HEK293 (cell line): ENCODE results near the gene PCLO.

ENCODE experiments used
- CTCF ChIA-PET: fragments of 350-600 bp; formaldehyde crosslinking; extraction: SDS; loops from one replicate; lab custom pipeline; 2021; ENCODE audit warnings: antibody characterized with exemption; lab: Yijun Ruan, JAX
- POLR2A ChIA-PET: fragments of 300-600 bp; formaldehyde crosslinking; extraction: SDS; loops from one replicate; lab custom pipeline; 2020; ENCODE audit warnings: antibody characterized with exemption, inconsistent platforms; lab: Yijun Ruan, JAX
- H3K27ac ChIP-seq: fragments of 200-500 bp; sonication (Bioruptor generic); 2 replicates; pipeline ENCODE4 v1.5.1; 2014; ENCODE audit warnings: low read depth, low read length, control low read depth, inconsistent platforms; ENCODE audit errors: extremely low read depth
- H3K36me3 ChIP-seq, 2 experiments: fragments of 200-500 bp in 1 of 2; sonication (Bioruptor generic) in 1 of 2; 1 replicate in 1 of 2; 2 replicates in 1 of 2; pipeline ENCODE4 v1.5.1; 2014 to 2017; ENCODE audit warnings: inconsistent platforms in 2 of 2, low read length in 2 of 2; ENCODE audit not compliant: control insufficient read depth in 2 of 2, insufficient read depth in 1 of 2
- H3K4me1 ChIP-seq: fragments of 200-500 bp; sonication (Bioruptor generic); 2 replicates; pipeline ENCODE4 v1.5.1; 2014; ENCODE audit warnings: mild to moderate bottlenecking, low read length, inconsistent platforms; ENCODE audit not compliant: control insufficient read depth, insufficient read depth
- H3K4me3 ChIP-seq: 2 replicates; pipeline ENCODE4 v1.5.1; 2011; ENCODE audit warnings: low read depth, mild to moderate bottlenecking, control low read depth, low read length, moderate library complexity
- H3K9me3 ChIP-seq: fragments of 200-500 bp; sonication (Bioruptor generic); 2 replicates; pipeline ENCODE4 v1.5.1; 2014; ENCODE audit warnings: low read depth, low read length, inconsistent platforms; ENCODE audit not compliant: control insufficient read depth, insufficient read depth
- EGR2 ChIP-seq: fragments of 450-650 bp; formaldehyde crosslinking; IDR thresholded peaks from 2 replicates; pipeline ENCODE4 v1.5.1; 2016; ENCODE audit warnings: low read depth, missing biosample characterization, missing genetic modification characterization
- TRIM28 ChIP-seq: IDR thresholded peaks from 2 replicates; pipeline ENCODE4 v1.6.1; 2011; ENCODE audit warnings: low read length, control low read depth, borderline replicate concordance
- ZBTB8A ChIP-seq: fragments of 450-650 bp; formaldehyde crosslinking; IDR thresholded peaks from 2 replicates; pipeline ENCODE4 v1.5.1; 2016; ENCODE audit warnings: missing biosample characterization, missing genetic modification characterization
- ZFP3 ChIP-seq: fragments of 450-650 bp; formaldehyde crosslinking; IDR thresholded peaks from 2 replicates; pipeline ENCODE4 v1.5.1; 2016; ENCODE audit warnings: low read depth, missing biosample characterization, missing genetic modification characterization
- ZFP41 ChIP-seq: fragments of 450-650 bp; formaldehyde crosslinking; IDR thresholded peaks from 2 replicates; pipeline ENCODE4 v1.5.1; 2016; ENCODE audit warnings: missing biosample characterization, missing genetic modification characterization, borderline replicate concordance
- ZNF2 ChIP-seq: fragments of 450-650 bp; formaldehyde crosslinking; IDR thresholded peaks from 2 replicates; pipeline ENCODE4 v1.5.1; 2016; ENCODE audit warnings: missing biosample characterization, missing genetic modification characterization
- ZNF292 ChIP-seq: fragments of 450-650 bp; formaldehyde crosslinking; IDR thresholded peaks from 2 replicates; pipeline ENCODE4 v1.5.1; 2016; ENCODE audit warnings: low read depth, missing biosample characterization, missing genetic modification characterization, borderline replicate concordance
- ZNF311 ChIP-seq: fragments of 450-650 bp; formaldehyde crosslinking; IDR thresholded peaks from 2 replicates; pipeline ENCODE4 v1.5.1; 2017; ENCODE audit warnings: missing biosample characterization, missing genetic modification characterization, borderline replicate concordance
- ZNF366 ChIP-seq: fragments of 450-650 bp; formaldehyde crosslinking; conservative IDR thresholded peaks from 2 replicates; pipeline ENCODE4 v1.5.1; 2016; ENCODE audit warnings: missing biosample characterization, missing genetic modification characterization
- ZNF416 ChIP-seq: fragments of 450-650 bp; formaldehyde crosslinking; IDR thresholded peaks from 2 replicates; pipeline ENCODE4 v1.5.1; 2016; ENCODE audit warnings: missing biosample characterization, missing genetic modification characterization
- ZNF558 ChIP-seq: fragments of 450-650 bp; formaldehyde crosslinking; IDR thresholded peaks from 2 replicates; pipeline ENCODE4 v1.5.1; 2016; ENCODE audit warnings: missing biosample characterization, missing genetic modification characterization
- ZNF600 ChIP-seq: fragments of 450-650 bp; formaldehyde crosslinking; IDR thresholded peaks from 2 replicates; pipeline ENCODE4 v1.5.1; 2016; ENCODE audit warnings: missing biosample characterization, missing genetic modification characterization
- ZNF624 ChIP-seq: fragments of 450-650 bp; formaldehyde crosslinking; IDR thresholded peaks from 2 replicates; pipeline ENCODE4 v1.5.1; 2017; ENCODE audit warnings: missing biosample characterization, missing genetic modification characterization
- ZNF843 ChIP-seq: fragments of 450-650 bp; formaldehyde crosslinking; IDR thresholded peaks from 2 replicates; pipeline ENCODE4 v1.5.1; 2016; ENCODE audit warnings: missing biosample characterization, missing genetic modification characterization
- ZSCAN30 ChIP-seq: fragments of 450-650 bp; IDR thresholded peaks from 2 replicates; pipeline ENCODE4 v1.5.1; 2018; ENCODE audit warnings: missing biosample characterization, mild to moderate bottlenecking, missing genetic modification characterization, moderate library complexity
- TF ChIP-seq, protein P1 (sequence below): fragments of 450-650 bp; formaldehyde crosslinking; IDR thresholded peaks from 2 replicates; pipeline ENCODE4 v1.5.1; 2016; ENCODE audit warnings: missing biosample characterization, missing genetic modification characterization, borderline replicate concordance
- TF ChIP-seq, protein P2 (sequence below): fragments of 450-650 bp; formaldehyde crosslinking; IDR thresholded peaks from 2 replicates; pipeline ENCODE4 v1.5.1; 2016; ENCODE audit warnings: missing biosample characterization, missing genetic modification characterization
- TF ChIP-seq, protein P3 (sequence below): fragments of 450-650 bp; formaldehyde crosslinking; IDR thresholded peaks from 2 replicates; pipeline ENCODE4 v1.5.1; 2017; ENCODE audit warnings: missing biosample characterization, missing genetic modification characterization
- TF ChIP-seq, protein P4 (sequence below): fragments of 450-650 bp; formaldehyde crosslinking; IDR thresholded peaks from 2 replicates; pipeline ENCODE4 v1.5.1; 2016; ENCODE audit warnings: missing biosample characterization, missing genetic modification characterization
- TF ChIP-seq, protein P5 (sequence below): fragments of 450-650 bp; formaldehyde crosslinking; IDR thresholded peaks from 2 replicates; pipeline ENCODE4 v1.5.1; 2016; ENCODE audit warnings: missing biosample characterization, missing genetic modification characterization
- TF ChIP-seq, protein P6 (sequence below): fragments of 450-650 bp; formaldehyde crosslinking; IDR thresholded peaks from 2 replicates; pipeline ENCODE4 v1.5.1; 2016; ENCODE audit warnings: missing biosample characterization, missing genetic modification characterization

Gene PCLO

DNA sequence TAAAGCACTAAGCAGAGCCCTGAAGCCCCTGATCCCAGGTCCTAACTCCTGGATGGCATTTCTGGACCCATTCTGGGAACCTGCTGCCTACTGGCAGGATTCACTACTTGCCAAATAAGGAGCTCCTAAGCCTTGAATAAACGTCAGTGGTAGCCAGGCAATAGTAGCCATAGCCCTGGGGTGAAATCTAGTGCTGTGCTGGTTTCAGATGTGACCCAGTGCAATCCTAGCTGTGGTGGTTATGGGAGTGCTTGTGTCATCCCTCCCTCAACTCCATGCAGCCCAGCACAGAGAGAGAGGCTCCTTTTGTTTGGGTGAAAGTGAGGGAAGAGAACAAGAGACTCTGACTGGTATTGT is 43.7 kb downstream of the PCLO start (continued):
- TF ChIP-seq, protein P1, sequence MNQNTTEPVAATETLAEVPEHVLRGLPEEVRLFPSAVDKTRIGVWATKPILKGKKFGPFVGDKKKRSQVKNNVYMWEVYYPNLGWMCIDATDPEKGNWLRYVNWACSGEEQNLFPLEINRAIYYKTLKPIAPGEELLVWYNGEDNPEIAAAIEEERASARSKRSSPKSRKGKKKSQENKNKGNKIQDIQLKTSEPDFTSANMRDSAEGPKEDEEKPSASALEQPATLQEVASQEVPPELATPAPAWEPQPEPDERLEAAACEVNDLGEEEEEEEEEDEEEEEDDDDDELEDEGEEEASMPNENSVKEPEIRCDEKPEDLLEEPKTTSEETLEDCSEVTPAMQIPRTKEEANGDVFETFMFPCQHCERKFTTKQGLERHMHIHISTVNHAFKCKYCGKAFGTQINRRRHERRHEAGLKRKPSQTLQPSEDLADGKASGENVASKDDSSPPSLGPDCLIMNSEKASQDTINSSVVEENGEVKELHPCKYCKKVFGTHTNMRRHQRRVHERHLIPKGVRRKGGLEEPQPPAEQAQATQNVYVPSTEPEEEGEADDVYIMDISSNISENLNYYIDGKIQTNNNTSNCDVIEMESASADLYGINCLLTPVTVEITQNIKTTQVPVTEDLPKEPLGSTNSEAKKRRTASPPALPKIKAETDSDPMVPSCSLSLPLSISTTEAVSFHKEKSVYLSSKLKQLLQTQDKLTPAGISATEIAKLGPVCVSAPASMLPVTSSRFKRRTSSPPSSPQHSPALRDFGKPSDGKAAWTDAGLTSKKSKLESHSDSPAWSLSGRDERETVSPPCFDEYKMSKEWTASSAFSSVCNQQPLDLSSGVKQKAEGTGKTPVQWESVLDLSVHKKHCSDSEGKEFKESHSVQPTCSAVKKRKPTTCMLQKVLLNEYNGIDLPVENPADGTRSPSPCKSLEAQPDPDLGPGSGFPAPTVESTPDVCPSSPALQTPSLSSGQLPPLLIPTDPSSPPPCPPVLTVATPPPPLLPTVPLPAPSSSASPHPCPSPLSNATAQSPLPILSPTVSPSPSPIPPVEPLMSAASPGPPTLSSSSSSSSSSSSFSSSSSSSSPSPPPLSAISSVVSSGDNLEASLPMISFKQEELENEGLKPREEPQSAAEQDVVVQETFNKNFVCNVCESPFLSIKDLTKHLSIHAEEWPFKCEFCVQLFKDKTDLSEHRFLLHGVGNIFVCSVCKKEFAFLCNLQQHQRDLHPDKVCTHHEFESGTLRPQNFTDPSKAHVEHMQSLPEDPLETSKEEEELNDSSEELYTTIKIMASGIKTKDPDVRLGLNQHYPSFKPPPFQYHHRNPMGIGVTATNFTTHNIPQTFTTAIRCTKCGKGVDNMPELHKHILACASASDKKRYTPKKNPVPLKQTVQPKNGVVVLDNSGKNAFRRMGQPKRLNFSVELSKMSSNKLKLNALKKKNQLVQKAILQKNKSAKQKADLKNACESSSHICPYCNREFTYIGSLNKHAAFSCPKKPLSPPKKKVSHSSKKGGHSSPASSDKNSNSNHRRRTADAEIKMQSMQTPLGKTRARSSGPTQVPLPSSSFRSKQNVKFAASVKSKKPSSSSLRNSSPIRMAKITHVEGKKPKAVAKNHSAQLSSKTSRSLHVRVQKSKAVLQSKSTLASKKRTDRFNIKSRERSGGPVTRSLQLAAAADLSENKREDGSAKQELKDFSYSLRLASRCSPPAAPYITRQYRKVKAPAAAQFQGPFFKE (tag by site-specific recombination) = no peak
- TF ChIP-seq ZNF292 (tag by site-specific recombination) (no peak), ZNF843 (no peak), ZSCAN30 (no peak), ZNF416 (tag by site-specific recombination) (no peak), ZNF624 (tag by site-specific recombination) (no peak), ZNF311 (tag by site-specific recombination) (no peak), TRIM28 (no peak), ZNF558 (tag by site-specific recombination) (no peak), ZFP41 (tag by site-specific recombination) (no peak), ZFP3 (tag by site-specific recombination) (no peak)
- TF ChIP-seq, protein P2, sequence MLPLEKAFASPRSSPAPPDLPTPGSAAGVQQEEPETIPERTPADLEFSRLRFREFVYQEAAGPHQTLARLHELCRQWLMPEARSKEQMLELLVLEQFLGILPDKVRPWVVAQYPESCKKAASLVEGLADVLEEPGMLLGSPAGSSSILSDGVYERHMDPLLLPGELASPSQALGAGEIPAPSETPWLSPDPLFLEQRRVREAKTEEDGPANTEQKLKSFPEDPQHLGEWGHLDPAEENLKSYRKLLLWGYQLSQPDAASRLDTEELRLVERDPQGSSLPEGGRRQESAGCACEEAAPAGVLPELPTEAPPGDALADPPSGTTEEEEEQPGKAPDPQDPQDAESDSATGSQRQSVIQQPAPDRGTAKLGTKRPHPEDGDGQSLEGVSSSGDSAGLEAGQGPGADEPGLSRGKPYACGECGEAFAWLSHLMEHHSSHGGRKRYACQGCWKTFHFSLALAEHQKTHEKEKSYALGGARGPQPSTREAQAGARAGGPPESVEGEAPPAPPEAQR = no peak

DNA sequence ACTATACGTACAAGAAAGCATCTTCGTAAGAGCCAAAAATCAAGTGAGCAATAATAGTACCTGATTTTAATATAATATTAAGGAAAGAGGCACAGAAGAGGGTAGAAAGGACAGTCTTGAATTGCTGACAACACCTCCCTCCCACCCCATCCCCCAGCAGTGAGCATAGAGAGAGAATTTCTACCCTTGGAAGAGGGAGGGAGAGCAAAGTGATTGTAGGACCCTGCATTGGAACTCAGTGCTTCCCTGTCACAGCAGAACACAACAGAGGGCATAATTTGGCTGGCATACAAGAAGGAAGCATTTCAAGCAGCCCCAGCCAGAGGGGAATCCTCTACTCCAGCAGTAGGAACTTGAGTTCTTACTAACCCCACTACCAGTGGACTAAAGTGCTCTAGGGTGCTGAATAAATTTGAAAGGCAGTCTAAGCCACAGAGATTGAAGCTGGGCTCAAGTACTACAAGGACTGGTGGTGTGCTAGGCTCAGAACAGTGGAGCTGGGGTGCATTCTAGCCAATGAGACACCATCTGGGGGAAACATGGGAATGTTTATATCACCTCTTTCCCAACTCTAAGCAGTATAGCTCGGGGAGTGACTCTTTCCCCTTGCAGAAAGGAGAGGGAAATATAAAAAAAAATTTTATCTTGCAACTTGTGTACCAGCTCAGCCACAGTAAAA is 44.2 kb downstream of the PCLO start:
- Histone ChIP-seq H3K4me1 (no peaks in the 10 kb centered on the region), H3K27ac (no peak overlapping the region), H3K36me3 (no peaks in the 10 kb centered on the region), H3K9me3 (no peaks in the 10 kb centered on the region), H3K4me3 (no peak overlapping the region)
- CTCF ChIA-PET = interaction anchor here (0.6 kb wide), 1 partner anchor 309 kb away, joined by 3 read pairs; no protein-coding TSS in a partner anchor
- POLR2A ChIA-PET = interaction anchor here (0.8 kb wide), 1 partner anchor 43 kb away, joined by 3 read pairs; no protein-coding TSS in a partner anchor
- TF ChIP-seq ZNF2 = no peak
- no peak for TF ChIP-seq ZNF600
- no peak for TF ChIP-seq ZNF366 (tag by site-specific recombination)
- TF ChIP-seq, protein P3, sequence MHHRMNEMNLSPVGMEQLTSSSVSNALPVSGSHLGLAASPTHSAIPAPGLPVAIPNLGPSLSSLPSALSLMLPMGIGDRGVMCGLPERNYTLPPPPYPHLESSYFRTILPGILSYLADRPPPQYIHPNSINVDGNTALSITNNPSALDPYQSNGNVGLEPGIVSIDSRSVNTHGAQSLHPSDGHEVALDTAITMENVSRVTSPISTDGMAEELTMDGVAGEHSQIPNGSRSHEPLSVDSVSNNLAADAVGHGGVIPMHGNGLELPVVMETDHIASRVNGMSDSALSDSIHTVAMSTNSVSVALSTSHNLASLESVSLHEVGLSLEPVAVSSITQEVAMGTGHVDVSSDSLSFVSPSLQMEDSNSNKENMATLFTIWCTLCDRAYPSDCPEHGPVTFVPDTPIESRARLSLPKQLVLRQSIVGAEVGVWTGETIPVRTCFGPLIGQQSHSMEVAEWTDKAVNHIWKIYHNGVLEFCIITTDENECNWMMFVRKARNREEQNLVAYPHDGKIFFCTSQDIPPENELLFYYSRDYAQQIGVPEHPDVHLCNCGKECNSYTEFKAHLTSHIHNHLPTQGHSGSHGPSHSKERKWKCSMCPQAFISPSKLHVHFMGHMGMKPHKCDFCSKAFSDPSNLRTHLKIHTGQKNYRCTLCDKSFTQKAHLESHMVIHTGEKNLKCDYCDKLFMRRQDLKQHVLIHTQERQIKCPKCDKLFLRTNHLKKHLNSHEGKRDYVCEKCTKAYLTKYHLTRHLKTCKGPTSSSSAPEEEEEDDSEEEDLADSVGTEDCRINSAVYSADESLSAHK (tag by site-specific recombination) = no peak
- no peak for TF ChIP-seq ZBTB8A (tag by site-specific recombination)
- no peak for TF ChIP-seq EGR2 (tag by site-specific recombination)
- TF ChIP-seq, protein P4, sequence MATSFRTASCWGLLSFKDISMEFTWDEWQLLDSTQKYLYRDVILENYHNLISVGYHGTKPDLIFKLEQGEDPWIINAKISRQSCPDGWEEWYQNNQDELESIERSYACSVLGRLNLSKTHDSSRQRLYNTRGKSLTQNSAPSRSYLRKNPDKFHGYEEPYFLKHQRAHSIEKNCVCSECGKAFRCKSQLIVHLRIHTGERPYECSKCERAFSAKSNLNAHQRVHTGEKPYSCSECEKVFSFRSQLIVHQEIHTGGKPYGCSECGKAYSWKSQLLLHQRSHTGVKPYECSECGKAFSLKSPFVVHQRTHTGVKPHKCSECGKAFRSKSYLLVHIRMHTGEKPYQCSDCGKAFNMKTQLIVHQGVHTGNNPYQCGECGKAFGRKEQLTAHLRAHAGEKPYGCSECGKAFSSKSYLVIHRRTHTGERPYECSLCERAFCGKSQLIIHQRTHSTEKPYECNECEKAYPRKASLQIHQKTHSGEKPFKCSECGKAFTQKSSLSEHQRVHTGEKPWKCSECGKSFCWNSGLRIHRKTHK = no peak
- TF ChIP-seq, protein P5, sequence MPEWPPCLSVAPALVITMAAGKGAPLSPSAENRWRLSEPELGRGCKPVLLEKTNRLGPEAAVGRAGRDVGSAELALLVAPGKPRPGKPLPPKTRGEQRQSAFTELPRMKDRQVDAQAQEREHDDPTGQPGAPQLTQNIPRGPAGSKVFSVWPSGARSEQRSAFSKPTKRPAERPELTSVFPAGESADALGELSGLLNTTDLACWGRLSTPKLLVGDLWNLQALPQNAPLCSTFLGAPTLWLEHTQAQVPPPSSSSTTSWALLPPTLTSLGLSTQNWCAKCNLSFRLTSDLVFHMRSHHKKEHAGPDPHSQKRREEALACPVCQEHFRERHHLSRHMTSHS (tag by site-specific recombination) = no peak
- TF ChIP-seq, protein P6, sequence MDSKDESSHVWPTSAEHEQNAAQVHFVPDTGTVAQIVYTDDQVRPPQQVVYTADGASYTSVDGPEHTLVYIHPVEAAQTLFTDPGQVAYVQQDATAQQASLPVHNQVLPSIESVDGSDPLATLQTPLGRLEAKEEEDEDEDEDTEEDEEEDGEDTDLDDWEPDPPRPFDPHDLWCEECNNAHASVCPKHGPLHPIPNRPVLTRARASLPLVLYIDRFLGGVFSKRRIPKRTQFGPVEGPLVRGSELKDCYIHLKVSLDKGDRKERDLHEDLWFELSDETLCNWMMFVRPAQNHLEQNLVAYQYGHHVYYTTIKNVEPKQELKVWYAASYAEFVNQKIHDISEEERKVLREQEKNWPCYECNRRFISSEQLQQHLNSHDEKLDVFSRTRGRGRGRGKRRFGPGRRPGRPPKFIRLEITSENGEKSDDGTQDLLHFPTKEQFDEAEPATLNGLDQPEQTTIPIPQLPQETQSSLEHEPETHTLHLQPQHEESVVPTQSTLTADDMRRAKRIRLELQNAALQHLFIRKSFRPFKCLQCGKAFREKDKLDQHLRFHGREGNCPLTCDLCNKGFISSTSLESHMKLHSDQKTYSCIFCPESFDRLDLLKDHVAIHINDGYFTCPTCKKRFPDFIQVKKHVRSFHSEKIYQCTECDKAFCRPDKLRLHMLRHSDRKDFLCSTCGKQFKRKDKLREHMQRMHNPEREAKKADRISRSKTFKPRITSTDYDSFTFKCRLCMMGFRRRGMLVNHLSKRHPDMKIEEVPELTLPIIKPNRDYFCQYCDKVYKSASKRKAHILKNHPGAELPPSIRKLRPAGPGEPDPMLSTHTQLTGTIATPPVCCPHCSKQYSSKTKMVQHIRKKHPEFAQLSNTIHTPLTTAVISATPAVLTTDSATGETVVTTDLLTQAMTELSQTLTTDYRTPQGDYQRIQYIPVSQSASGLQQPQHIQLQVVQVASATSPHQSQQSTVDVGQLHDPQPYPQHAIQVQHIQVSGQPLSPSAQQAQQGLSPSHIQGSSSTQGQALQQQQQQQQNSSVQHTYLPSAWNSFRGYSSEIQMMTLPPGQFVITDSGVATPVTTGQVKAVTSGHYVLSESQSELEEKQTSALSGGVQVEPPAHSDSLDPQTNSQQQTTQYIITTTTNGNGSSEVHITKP (tag by site-specific recombination) = no peak
